Measurements from ENCODE around the gene PDCD10.

Gene PDCD10

DNA sequence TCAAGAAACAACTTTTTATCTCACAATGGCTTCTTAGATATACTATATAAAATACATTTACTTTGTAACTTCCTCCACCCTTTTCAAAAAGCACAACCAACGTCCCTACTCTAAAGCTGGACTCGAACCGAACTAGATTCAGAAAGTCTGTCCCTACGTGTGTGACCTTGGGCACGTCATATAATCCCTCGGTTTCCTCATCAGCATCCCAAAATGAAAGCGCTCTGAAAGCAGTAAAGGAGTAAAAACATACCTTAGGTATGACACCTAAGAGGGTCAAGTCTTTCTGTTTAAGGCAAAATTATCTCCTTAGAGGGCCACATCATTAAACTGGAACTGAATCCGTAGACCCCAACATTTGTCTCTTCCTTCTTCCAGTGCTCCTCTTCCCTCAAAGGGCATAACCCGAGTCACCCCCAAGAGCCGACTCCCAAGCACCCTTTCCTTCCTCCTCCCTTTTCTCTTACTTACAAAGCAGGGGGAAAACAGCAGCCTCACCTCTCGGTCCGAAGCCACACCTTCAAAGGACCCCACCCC lies 663 bp downstream of the PDCD10 start:
- DNase-seq = peak; percentile 34

DNA sequence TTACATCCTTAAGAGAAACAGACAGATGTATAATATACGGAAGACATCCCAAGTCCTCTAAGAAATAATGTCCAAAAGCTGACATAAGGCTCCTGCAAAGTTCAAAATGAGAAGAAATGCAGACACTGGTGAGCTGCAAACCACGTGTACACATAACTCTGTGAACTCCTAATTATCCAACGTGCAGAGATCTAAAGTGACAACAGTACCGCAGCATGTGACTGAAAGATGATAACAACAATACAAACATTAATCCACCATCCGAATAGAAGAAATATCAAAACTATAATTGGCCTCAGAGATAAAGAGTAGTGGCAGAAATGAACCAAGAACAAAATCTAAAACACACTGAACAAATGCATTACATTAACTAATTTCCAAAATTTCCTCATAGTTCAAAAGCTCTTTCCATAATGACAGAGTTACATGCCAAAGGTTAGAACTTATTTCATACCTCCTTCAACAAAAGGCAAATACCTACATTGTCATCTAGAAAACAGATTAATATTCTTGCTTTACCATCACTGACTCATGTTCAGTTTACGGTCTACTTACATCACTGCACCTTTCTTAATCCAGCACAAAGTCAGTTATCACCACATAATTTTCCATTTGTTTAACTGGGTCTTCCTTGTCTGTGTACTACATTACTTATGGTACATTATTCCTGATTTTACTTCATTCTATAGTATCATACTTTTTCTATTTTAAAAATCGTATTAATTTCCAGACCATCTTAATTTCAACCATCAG lies 2.2 kb downstream of the PDCD10 start:
- DNase-seq = no peak

DNA sequence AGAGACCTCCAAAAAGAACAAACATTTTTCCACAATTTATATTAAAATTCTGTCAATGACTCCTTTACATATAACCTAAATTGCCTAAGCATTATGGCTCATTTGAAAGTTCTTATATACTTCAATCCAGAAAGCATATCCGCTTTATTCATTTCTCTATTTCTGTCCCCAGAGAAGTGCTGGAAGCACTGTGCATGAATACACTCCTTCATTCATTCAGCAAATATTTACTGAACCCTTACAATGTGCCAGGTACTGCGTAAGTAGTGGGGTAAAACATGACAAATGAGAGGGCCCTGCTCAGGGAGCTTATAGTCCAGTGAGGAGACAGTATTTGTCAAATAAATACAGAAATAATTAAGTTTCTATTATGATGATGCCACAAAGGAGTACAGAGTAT lies 3.3 kb downstream of the PDCD10 start:
- no peak for DNase-seq

- no peak for DNase-seq
These were observed 5.1 kb downstream of the PDCD10 start for GRCh38 chr3:167729591-167729990.

DNA sequence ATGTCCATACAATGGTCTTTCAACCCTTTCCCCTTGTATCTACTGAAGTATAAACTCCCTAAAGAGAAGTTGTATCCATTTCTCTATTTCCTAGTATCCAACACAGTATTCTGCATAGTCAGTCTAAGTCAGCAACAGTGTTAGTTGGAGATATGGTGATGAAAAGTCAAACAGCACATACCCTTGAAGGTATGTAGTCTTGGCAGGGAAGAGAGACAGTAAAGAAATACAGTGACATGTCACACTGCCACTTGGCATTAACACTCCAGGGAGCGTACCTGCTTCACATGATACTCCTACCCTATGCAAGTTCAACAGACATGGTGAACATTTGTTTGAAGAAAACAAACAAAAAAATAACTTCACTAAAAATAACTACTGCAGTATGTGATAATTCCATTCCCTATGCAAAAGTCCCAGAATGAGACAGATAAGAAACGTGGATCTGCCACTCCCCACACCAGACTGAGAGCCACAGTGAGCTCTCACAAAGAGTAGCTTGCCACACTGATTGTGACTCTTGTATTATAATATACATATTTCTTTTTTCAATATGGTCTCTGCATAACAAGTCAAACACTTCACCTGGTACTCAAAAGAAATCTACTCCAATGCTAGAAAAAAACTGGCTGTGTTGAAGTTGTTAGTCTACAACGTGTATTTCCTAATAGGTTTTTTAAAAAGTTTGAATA lies 5.9 kb downstream of the PDCD10 start:
- no peak for DNase-seq

GRCh38 chr3:167728176-167728575 lies 6.5 kb downstream of the PDCD10 start:
- DNase-seq = no peak

- DNase-seq = no peak
These were observed 10.8 kb downstream of the PDCD10 start for GRCh38 chr3:167723872-167724271.

DNA sequence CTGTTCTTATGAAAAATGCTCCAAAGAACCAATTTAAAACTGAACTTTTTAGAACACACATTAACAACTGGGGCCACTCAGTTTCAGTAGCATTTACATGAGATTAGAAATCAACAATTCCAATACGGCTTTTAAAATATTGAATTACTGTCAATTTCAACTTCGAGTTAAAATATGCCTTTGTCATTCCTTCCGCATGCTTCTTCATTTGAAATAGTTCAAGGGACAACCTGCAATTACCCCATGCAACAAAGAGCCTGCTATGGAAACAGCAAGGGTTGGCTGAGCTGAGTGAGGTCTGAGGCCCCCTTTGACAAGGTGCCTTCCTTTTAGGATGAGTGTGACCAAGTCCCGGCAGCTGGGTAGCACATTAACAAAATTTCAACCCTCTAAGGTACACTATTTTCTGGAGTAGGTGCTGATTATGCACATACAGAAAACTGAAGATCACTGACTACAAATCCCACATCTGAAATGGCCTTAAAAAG lies 11.6 kb downstream of the PDCD10 start:
- DNase-seq = no peak

- no peak for DNase-seq
These were observed 16.1 kb downstream of the PDCD10 start for GRCh38 chr3:167718582-167718981.

GRCh38 chr3:167716920-167717319 lies 17.8 kb downstream of the PDCD10 start:
- DNase-seq = no peak

GRCh38 chr3:167714871-167715270 lies 19.8 kb downstream of the PDCD10 start:
- DNase-seq = no peak

DNA sequence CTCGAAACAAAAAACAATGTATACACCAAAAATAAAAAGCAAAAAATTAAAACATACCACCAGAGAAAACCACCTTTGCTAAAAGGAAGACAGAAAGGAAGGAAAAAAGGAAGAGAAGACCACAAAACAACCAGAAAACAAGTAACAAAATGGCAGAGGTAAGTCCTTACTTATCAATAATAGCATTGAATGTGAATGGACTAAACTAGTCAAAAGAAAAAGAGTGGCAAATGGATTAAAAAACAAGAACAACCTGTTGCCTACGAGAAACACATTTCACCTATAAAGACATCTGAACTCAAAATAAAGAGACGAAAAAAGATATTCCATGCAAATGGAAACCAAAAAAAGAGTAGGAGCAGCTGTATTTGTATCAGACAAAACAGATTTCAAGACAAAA lies 22.2 kb downstream of the PDCD10 start:
- no peak for DNase-seq

DNA sequence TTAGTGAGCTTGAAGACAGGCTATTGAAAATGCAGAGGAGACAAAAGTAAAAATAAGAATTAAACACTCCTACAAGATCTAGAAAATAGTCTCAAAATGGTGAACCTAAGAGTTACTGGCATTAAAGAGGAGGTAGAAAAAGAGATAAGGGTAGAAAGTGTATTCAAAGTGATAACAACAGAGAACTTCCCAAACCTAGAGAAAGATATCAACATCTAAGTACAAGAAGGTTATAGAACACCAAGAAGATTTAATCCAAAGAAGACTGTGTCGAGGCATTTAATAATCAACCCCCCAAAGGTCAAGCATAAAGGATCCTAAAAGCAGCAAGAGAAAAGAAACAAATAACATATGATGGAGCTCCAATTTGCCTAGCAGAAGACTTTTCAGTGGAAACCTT lies 23.3 kb downstream of the PDCD10 start:
- DNase-seq = no peak

- DNase-seq = no peak
These were observed 24.1 kb downstream of the PDCD10 start for GRCh38 chr3:167710552-167710951.

GRCh38 chr3:167709690-167710089 lies 25.0 kb downstream of the PDCD10 start:
- DNase-seq = no peak

DNA sequence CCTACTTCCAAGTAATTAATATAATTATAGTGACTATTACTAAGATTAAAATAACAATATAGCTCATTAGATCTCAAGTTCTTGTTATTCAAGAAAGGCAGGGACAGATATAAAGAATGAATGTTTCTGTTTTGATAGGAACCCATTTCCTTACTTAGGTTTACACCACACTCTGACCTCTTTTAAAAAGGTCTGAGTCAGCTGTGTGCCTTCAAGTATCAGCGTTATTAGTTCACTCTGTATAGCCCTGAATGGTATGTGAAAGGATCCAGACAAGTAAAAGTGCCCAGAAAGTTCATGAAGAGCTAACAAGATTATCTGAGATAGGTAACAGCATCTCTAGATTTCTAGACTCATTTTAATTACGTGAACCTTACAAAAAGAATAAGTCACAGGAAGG lies 28.9 kb downstream of the PDCD10 start:
- DNase-seq = no peak

- no peak for DNase-seq
These were observed 33.8 kb downstream of the PDCD10 start for GRCh38 chr3:167700926-167701325.

DNA sequence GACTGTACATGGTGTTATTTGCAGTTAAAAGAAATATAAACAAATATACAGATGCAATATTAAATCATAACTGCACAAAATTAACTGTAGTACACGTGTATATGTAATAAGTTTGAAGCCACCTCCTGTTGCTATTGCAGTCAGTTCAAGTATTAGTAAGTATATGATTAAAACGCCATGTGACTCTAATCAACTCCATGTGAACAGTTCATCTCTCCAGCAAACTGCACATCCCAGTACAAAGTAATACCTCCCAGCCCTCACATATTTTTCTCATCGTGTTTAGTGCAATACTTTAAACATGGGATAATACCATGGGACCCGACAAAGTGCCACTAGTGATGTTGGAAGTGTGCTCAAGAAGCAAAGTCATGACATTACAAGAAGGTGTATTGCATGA lies 34.6 kb downstream of the PDCD10 start:
- DNase-seq = no peak

- DNase-seq = no peak
These were observed 40.6 kb downstream of the PDCD10 start for GRCh38 chr3:167694121-167694520.

- DNase-seq = no peak
These were observed 43.3 kb downstream of the PDCD10 start for GRCh38 chr3:167691366-167691765.

GRCh38 chr3:167684388-167684993 lies 50.2 kb downstream of the PDCD10 start:
- peak; percentile 89 for DNase-seq

DNA sequence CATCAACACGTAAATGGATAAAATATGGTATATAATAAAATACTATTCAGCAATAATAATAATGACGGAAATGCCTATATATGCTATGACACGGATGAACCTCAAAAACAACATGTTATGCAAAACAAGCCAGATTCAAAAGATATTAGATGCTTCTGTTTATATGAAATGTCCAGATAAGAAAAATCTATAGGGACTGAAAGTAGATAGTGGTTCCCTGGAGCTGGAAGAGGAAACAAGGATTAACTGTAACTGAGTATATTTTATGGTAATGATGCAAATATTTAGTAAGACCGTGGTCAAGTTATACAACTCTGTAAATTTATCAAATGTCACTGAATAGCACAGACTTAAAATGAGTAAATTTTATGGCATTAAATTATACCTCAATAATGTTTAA lies 55.2 kb downstream of the PDCD10 start:
- DNase-seq = no peak

GRCh38 chr3:167675848-167676247 lies 58.8 kb downstream of the PDCD10 start:
- DNase-seq = no peak

- no peak for DNase-seq
These were observed 61.5 kb downstream of the PDCD10 start for GRCh38 chr3:167673221-167673620.

Measured in RPMI8226 (cell line).